H1 (cell line): ENCODE measurements around the gene BICD1. TPM values are rescaled to one million over a fixed set of nuclear protein-coding genes. Genes with fewer than 3 reads are reported as not detected.

ENCODE experiments used
- CTCF ChIA-PET: fragments of 300-600 bp; sonication (Branson Sonifier 250); formaldehyde crosslinking; loops from one replicate; lab custom pipeline; 2021; ENCODE audit not compliant: partially characterized antibody; lab: Charles Lee
- POLR2A ChIA-PET: fragments of 300-600 bp; sonication (Branson Sonifier 250); formaldehyde crosslinking; loops from one replicate; lab custom pipeline; 2021; ENCODE audit warnings: inconsistent platforms; ENCODE audit not compliant: partially characterized antibody; lab: Charles Lee
- DNase-seq, 2 experiments: peaks; one replicate each; pipeline versions ENCODE4 v3.0.0 to v3.0.0-alpha.2; 2010 to 2022; ENCODE audit warnings: low spot score in 2 of 2, low read depth in 1 of 2, mixed read lengths in 1 of 2
- FAIRE-seq: peaks from 2 replicates; lab custom pipeline; 2011; peaks lifted over from hg19 to GRCh38; lab: Jason Lieb, UNC
- H2AFZ ChIP-seq: 2 replicates; pipeline ENCODE4 v1.8.1; 2012; ENCODE audit warnings: low read length, inconsistent platforms
- H2AK5ac ChIP-seq: 2 replicates; pipeline ENCODE4 v1.6.1; 2013; ENCODE audit warnings: low read depth, low read length
- H2BK120ac ChIP-seq: replicated peaks from 2 replicates; pipeline ENCODE3; 2013; ENCODE audit warnings: low read depth, low read length, inconsistent platforms
- H2BK12ac ChIP-seq: 2 replicates; pipeline ENCODE4 v1.6.1; 2013; ENCODE audit warnings: low read depth, low read length
- H2BK15ac ChIP-seq: 2 replicates; pipeline ENCODE4 v1.6.1; 2013; ENCODE audit warnings: low read length
- H2BK20ac ChIP-seq: 2 replicates; pipeline ENCODE4 v1.6.1; 2013; ENCODE audit warnings: low read length
- H2BK5ac ChIP-seq: 2 replicates; pipeline ENCODE4 v1.6.1; 2013; ENCODE audit warnings: low read depth, low read length
- H3K14ac ChIP-seq: 2 replicates; pipeline ENCODE4 v1.6.1; 2013; ENCODE audit warnings: inconsistent platforms; ENCODE audit not compliant: insufficient read length
- H3K18ac ChIP-seq: 2 replicates; pipeline ENCODE4 v1.6.1; 2013; ENCODE audit warnings: low read length; ENCODE audit errors: extremely low read depth
- H3K23ac ChIP-seq: 2 replicates; pipeline ENCODE4 v1.6.1; 2013; ENCODE audit warnings: inconsistent platforms; ENCODE audit not compliant: insufficient read length
- H3K23me2 ChIP-seq: 2 replicates; pipeline ENCODE4 v1.6.1; 2013; ENCODE audit warnings: low read depth, low read length
- H3K27ac ChIP-seq: 2 replicates; pipeline ENCODE4 v1.6.1; 2011; ENCODE audit warnings: low read depth, low read length, inconsistent platforms
- H3K27me3 ChIP-seq, 4 experiments: replicated peaks in 1 of 4; 1 replicate in 1 of 4; 2 replicates in 3 of 4; pipeline versions ENCODE4 v1.6.1 to v1.8.1; 2011 to 2013; ENCODE audit warnings: low read length in 3 of 4, mild to moderate bottlenecking in 3 of 4, inconsistent platforms in 2 of 4, mixed read lengths in 2 of 4, moderate library complexity in 1 of 4; ENCODE audit not compliant: control insufficient read depth in 3 of 4, insufficient read depth in 3 of 4; ENCODE audit errors: extremely low read depth in 1 of 4
- H3K36me3 ChIP-seq, 4 experiments: 2 replicates each; pipeline versions ENCODE4 v1.6.1 to v1.8.1; 2011 to 2013; ENCODE audit warnings: mild to moderate bottlenecking in 4 of 4, low read length in 3 of 4, moderate library complexity in 2 of 4, control low read depth in 1 of 4, inconsistent platforms in 1 of 4; ENCODE audit not compliant: insufficient read depth in 4 of 4, control insufficient read depth in 2 of 4
- H3K4ac ChIP-seq: replicated peaks from 2 replicates; pipeline ENCODE3; 2013; ENCODE audit warnings: low read length, low read depth, mixed read lengths, inconsistent platforms; ENCODE audit not compliant: insufficient read length
- H3K4me1 ChIP-seq, 4 experiments: replicated peaks in 1 of 4; 1 replicate in 1 of 4; 2 replicates in 3 of 4; pipeline versions ENCODE4 v1.6.1 to v1.8.1; 2011 to 2013; ENCODE audit warnings: low read length in 3 of 4, inconsistent platforms in 2 of 4, mixed read lengths in 1 of 4; ENCODE audit not compliant: insufficient read depth in 4 of 4, control insufficient read depth in 3 of 4
- H3K4me2 ChIP-seq, 2 experiments: 2 replicates each; pipeline versions ENCODE4 v1.6.1 to v1.8.1; 2011 to 2013; ENCODE audit warnings: low read depth in 2 of 2, low read length in 2 of 2, control low read depth in 1 of 2, inconsistent platforms in 1 of 2, mild to moderate bottlenecking in 1 of 2; ENCODE audit not compliant: insufficient read depth in 1 of 2
- H3K4me3 ChIP-seq, 4 experiments: fragments of 200-600, 300-600 bp in 1 of 4; sonication (generic), shearing (Covaris generic), sonication (Bioruptor Twin) in 1 of 4; 2 replicates each; pipeline versions ENCODE4 v1.5.1 to v1.8.1; 2011 to 2016; ENCODE audit warnings: low read length in 4 of 4, low read depth in 3 of 4, control low read depth in 2 of 4, inconsistent platforms in 2 of 4, mild to moderate bottlenecking in 2 of 4, mixed read lengths in 1 of 4, moderate library complexity in 1 of 4; ENCODE audit not compliant: insufficient read depth in 2 of 4; ENCODE audit errors: extremely low read depth in 1 of 4
- H3K56ac ChIP-seq: replicated peaks from 2 replicates; pipeline ENCODE3; 2013; ENCODE audit warnings: low read depth, mild to moderate bottlenecking, mixed read lengths, low read length, inconsistent platforms; ENCODE audit not compliant: insufficient read length
- H3K79me1 ChIP-seq: 2 replicates; pipeline ENCODE4 v1.6.1; 2013; ENCODE audit warnings: low read depth, low read length, control low read depth
- H3K79me2 ChIP-seq, 2 experiments: 2 replicates each; pipeline versions ENCODE4 v1.6.1 to v1.8.1; 2012 to 2013; ENCODE audit warnings: low read length in 2 of 2, mild to moderate bottlenecking in 2 of 2, inconsistent platforms in 1 of 2; ENCODE audit not compliant: insufficient read depth in 2 of 2, control insufficient read depth in 1 of 2
- H3K9ac ChIP-seq, 4 experiments: replicated peaks in 1 of 4; 1 replicate in 1 of 4; 2 replicates in 3 of 4; pipeline versions ENCODE4 v1.6.1 to v1.8.1; 2011 to 2013; ENCODE audit warnings: low read depth in 3 of 4, low read length in 3 of 4, control low read depth in 2 of 4, mild to moderate bottlenecking in 2 of 4, moderate library complexity in 2 of 4, inconsistent platforms in 1 of 4; ENCODE audit errors: extremely low read depth in 1 of 4
- H3K9me3 ChIP-seq, 2 experiments: 2 replicates each; pipeline versions ENCODE4 v1.6.1 to v1.8.1; 2012 to 2013; ENCODE audit warnings: mild to moderate bottlenecking in 2 of 2, moderate library complexity in 2 of 2, control low read depth in 1 of 2, inconsistent platforms in 1 of 2, low read depth in 1 of 2, low read length in 1 of 2, mixed read lengths in 1 of 2; ENCODE audit not compliant: insufficient read depth in 2 of 2
- H4K20me1 ChIP-seq, 2 experiments: replicated peaks in 1 of 2; 2 replicates each; pipeline versions ENCODE3 to v1.8.1; 2011 to 2013; ENCODE audit warnings: inconsistent platforms in 2 of 2, low read length in 2 of 2, mild to moderate bottlenecking in 1 of 2; ENCODE audit not compliant: insufficient read depth in 2 of 2, control insufficient read depth in 1 of 2
- H4K5ac ChIP-seq: 2 replicates; pipeline ENCODE4 v1.6.1; 2013; ENCODE audit warnings: low read length, low read depth, mixed read lengths, inconsistent platforms; ENCODE audit not compliant: insufficient read length
- H4K8ac ChIP-seq: 2 replicates; pipeline ENCODE4 v1.8.0; 2013; ENCODE audit warnings: mild to moderate bottlenecking, moderate library complexity, low read length, inconsistent platforms; ENCODE audit not compliant: insufficient read depth; ENCODE audit errors: extremely low read depth
- H4K91ac ChIP-seq: replicated peaks from 2 replicates; pipeline ENCODE3; 2013; ENCODE audit warnings: low read length, mixed read lengths, inconsistent platforms; ENCODE audit not compliant: insufficient read length
- BRCA1 ChIP-seq: IDR thresholded peaks from 2 replicates; pipeline ENCODE4 v1.6.1; 2012; ENCODE audit warnings: low read depth, low read length, improper control_type of control experiment
- CTBP2 ChIP-seq: IDR thresholded peaks from 2 replicates; pipeline ENCODE4 v1.7.0; 2011; ENCODE audit warnings: borderline replicate concordance, mild to moderate bottlenecking, moderate library complexity, mixed read lengths, low read length; ENCODE audit not compliant: insufficient read depth, insufficient read length
- FOSL1 ChIP-seq: IDR thresholded peaks from 2 replicates; pipeline ENCODE4 v1.6.1; 2011; ENCODE audit warnings: mild to moderate bottlenecking, low read depth, low read length, moderate library complexity; ENCODE audit not compliant: insufficient read depth
- GABPA ChIP-seq: IDR thresholded peaks from 2 replicates; pipeline ENCODE4 v1.6.1; 2011; ENCODE audit warnings: mild to moderate bottlenecking, low read length, moderate library complexity, borderline replicate concordance; ENCODE audit not compliant: insufficient read depth
- GTF2F1 ChIP-seq: IDR thresholded peaks from 2 replicates; pipeline ENCODE4 v1.6.1; 2012; ENCODE audit warnings: low read depth, low read length, improper control_type of control experiment, borderline replicate concordance
- KDM1A ChIP-seq: fragments of 200-600, 300-600 bp; sonication (generic); IDR thresholded peaks from 2 replicates; pipeline ENCODE4 v1.7.1; 2016; ENCODE audit warnings: mild to moderate bottlenecking, low read length, borderline replicate concordance
- KDM4A ChIP-seq: IDR thresholded peaks from one replicate; pipeline ENCODE4 v1.7.1; 2012; ENCODE audit warnings: low read depth, mild to moderate bottlenecking, moderate library complexity, low read length, inconsistent platforms; ENCODE audit not compliant: severe bottlenecking
- KDM5A ChIP-seq: fragments of 200-600 bp; IDR thresholded peaks from 2 replicates; pipeline ENCODE4 v1.7.1; 2012; ENCODE audit warnings: mild to moderate bottlenecking, low read length, inconsistent platforms, mixed read lengths
- NANOG ChIP-seq: IDR thresholded peaks from 2 replicates; pipeline ENCODE4 v1.6.1; 2011; ENCODE audit warnings: low read length, low read depth, mild to moderate bottlenecking, inconsistent platforms; ENCODE audit not compliant: insufficient read depth, poor library complexity, severe bottlenecking
- RBBP5 ChIP-seq: IDR thresholded peaks from 2 replicates; pipeline ENCODE4 v1.7.1; 2012; ENCODE audit warnings: low read depth, mild to moderate bottlenecking, inconsistent platforms, low read length, moderate library complexity, borderline replicate concordance
- RFX5 ChIP-seq: IDR thresholded peaks from 2 replicates; pipeline ENCODE4 v1.6.1; 2011; ENCODE audit warnings: low read depth, low read length, improper control_type of control experiment, borderline replicate concordance
- RXRA ChIP-seq: IDR thresholded peaks from 2 replicates; pipeline ENCODE4 v1.6.1; 2011; ENCODE audit warnings: low read depth, mild to moderate bottlenecking, low read length, moderate library complexity; ENCODE audit not compliant: insufficient read depth
- SP2 ChIP-seq: IDR thresholded peaks from 2 replicates; pipeline ENCODE4 v1.6.1; 2012; ENCODE audit warnings: mild to moderate bottlenecking, low read length, inconsistent platforms
- SRF ChIP-seq: IDR thresholded peaks from 2 replicates; pipeline ENCODE4 v1.6.1; 2011; ENCODE audit warnings: mild to moderate bottlenecking, low read depth, low read length, moderate library complexity
- WGBS, 2 experiments: shearing (Covaris generic) in 1 of 2; methylation state at CpG; one replicate each; pipeline versions ENCODE4 v1.1.6 to v1.1.7; 2013 to 2015; ENCODE audit warnings: low lambda C conversion rate in 2 of 2, mixed read lengths in 2 of 2, inconsistent platforms in 1 of 2, low coverage in 1 of 2, missing lambda C conversion rate in 1 of 2; ENCODE audit not compliant: insufficient replicate concordance in 2 of 2, insufficient coverage in 1 of 2, insufficient read length in 1 of 2; ENCODE audit errors: extremely low coverage in 1 of 2, missing lambda C conversion rate in 1 of 2; 5-methylcytosine and 5-hydroxymethylcytosine counted together
- polyA plus RNA-seq, 7 experiments: library from polyadenylated mRNA; depleted of rRNA in 3 of 7; stranded (reverse) in 5 of 7; unstranded in 2 of 7; fragments of >200 nt in 5 of 7; fragments of 200-250 nt in 2 of 7; gene quantifications; 1 replicate in 5 of 7; 2 replicates in 1 of 7; 4 replicates in 1 of 7; pipeline versions ENCODE4 v1.2.1 to v1.2.3, GENCODE V29; 2011 to 2013; ENCODE audit warnings: missing spikeins in 2 of 7, mixed read lengths in 2 of 7
- total RNA-seq: library from RNA; stranded (reverse); fragmentation: NEBNext Ultra II Directional; extraction: Animal tissue kit (Norgen Biotek cat#: 25700); gene quantifications from 2 replicates; pipeline ENCODE4 v1.2.1, GENCODE V29; 2021

The BICD1 gene
- total and polyA plus RNA-seq, 2 of the 8 experiments (the other 6 are each of a cell fraction or from before 2014, with no cell fraction given), result 34.1 to 58.4 TPM

DNA sequence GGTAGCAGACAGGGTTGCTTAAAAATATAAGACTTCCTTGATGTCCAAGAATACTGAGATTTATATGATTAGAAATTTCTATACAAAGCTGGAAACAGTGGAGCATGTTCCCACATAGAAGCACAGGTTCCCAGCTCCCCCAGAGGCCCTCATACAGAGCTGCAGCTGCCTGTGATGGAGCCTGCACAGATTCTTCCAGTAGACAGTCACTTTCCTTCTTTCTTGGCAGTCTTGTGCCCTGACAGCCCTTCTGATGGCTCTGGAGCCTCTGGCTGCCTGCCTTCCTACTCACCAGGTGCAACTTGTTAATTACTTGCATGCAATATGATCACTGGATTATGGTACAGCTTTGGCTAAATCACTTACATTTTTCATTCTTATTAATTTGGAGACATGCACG is 44.4 kb downstream of the BICD1 start:
- WGBS, 2 experiments, result 96% methylated on average over 1 of the region's 1 CpG; no CpG with 5 or more reads in 1 of the 2 experiments
- no peak overlapping the region for H3K14ac ChIP-seq
- CTCF ChIA-PET, result interaction anchor here (0.8 kb wide), 1 partner anchor 149 kb away, joined by 3 read pairs; no protein-coding TSS in a partner anchor
- H3K27ac ChIP-seq, result no peak overlapping the region
- peaks cover 11% of the 10 kb centered on the region for H3K79me1 ChIP-seq
- H4K5ac ChIP-seq, result no peak overlapping the region
- H3K56ac ChIP-seq, result no peak overlapping the region
- H3K23ac ChIP-seq, result no peak overlapping the region
- no peak overlapping the region for H3K9ac ChIP-seq
- H3K79me2 ChIP-seq, result peaks cover 1 to 70% of the 10 kb centered on the region in 2 experiments; a peak in 3 of 4 replicates
- H4K20me1 ChIP-seq, result peaks cover 2% of the 10 kb centered on the region in 2 experiments
- H3K27me3 ChIP-seq, result no peaks in the 10 kb centered on the region
- no peak overlapping the region for H4K91ac ChIP-seq
- no peak overlapping the region for H2AK5ac ChIP-seq
- FAIRE-seq (no peak), DNase-seq (no peak)
- H3K9me3 ChIP-seq, result no peaks in the 10 kb centered on the region
- H4K8ac ChIP-seq, result no peak overlapping the region
- H3K18ac ChIP-seq, result no peak overlapping the region
- H2AFZ ChIP-seq, result no peak overlapping the region
- H3K36me3 ChIP-seq, result peaks cover 0 to 5% (median 0%) of the 10 kb centered on the region in 4 experiments; a peak in 2 of 8 replicates
- H2BK15ac ChIP-seq, result no peak overlapping the region
- H3K4ac ChIP-seq, result no peak overlapping the region
- H3K4me2 ChIP-seq, result no peak overlapping the region
- no peak overlapping the region for H2BK5ac ChIP-seq
- POLR2A ChIA-PET, result no interaction called here
- no peak overlapping the region for H2BK20ac ChIP-seq
- H3K4me3 ChIP-seq, result no peak overlapping the region
- H3K23me2 ChIP-seq, result no peaks in the 10 kb centered on the region
- H2BK12ac ChIP-seq, result no peak overlapping the region
- peaks cover 1 to 7% (median 4%) of the 10 kb centered on the region in 4 experiments; a peak in 5 of 7 replicates for H3K4me1 ChIP-seq
- H2BK120ac ChIP-seq, result no peak overlapping the region
- TF ChIP-seq RXRA (no peak), RBBP5 (no peak), BRCA1 (no peak), RFX5 (no peak), SP2 (no peak), KDM1A (no peak), NANOG (no peak), KDM4A (no peak), GABPA (no peak), GTF2F1 (no peak), KDM5A (no peak), FOSL1 (no peak), SRF (no peak), CTBP2 (no peak)
